HEK293T (cell line): Measurements from ENCODE around the gene GAPDHS.

Experiments
- CTCF ChIA-PET: fragments of 350-600 bp; formaldehyde crosslinking; extraction: SDS; loops from one replicate; lab custom pipeline; 2021; ENCODE audit warnings: antibody characterized with exemption, inconsistent platforms; lab: Yijun Ruan, JAX
- POLR2A ChIA-PET: fragments of 350-600 bp; formaldehyde crosslinking; extraction: SDS; loops from one replicate; lab custom pipeline; 2020; ENCODE audit warnings: antibody characterized with exemption, inconsistent platforms; lab: Yijun Ruan, JAX
- DNase-seq: peaks from one replicate; pipeline ENCODE4 v3.0.0; 2012; ENCODE audit warnings: mixed read lengths; ENCODE audit errors: extremely low spot score
- ARNT ChIP-seq: fragments of 450-650 bp; IDR thresholded peaks from 2 replicates; pipeline ENCODE4 v1.6.1; 2017; ENCODE audit warnings: mild to moderate bottlenecking
- BHLHE40 ChIP-seq: fragments of 450-650 bp; IDR thresholded peaks from 2 replicates; pipeline ENCODE4 v1.6.1; 2016; ENCODE audit warnings: mild to moderate bottlenecking, moderate library complexity, borderline replicate concordance
- CTBP1 ChIP-seq: fragments of 450-650 bp; IDR thresholded peaks from 2 replicates; pipeline ENCODE4 v1.6.1; 2016; ENCODE audit warnings: borderline replicate concordance
- ELF4 ChIP-seq: fragments of 450-650 bp; IDR thresholded peaks from 2 replicates; pipeline ENCODE4 v1.6.1; 2017; ENCODE audit warnings: antibody characterized with exemption
- FOXA1 ChIP-seq: fragments of 450-650 bp; IDR thresholded peaks from 2 replicates; pipeline ENCODE4 v1.6.1; 2016; ENCODE audit warnings: mild to moderate bottlenecking
- FOXK2 ChIP-seq: fragments of 450-650 bp; IDR thresholded peaks from 2 replicates; pipeline ENCODE4 v1.6.1; 2016; ENCODE audit warnings: mild to moderate bottlenecking
- FOXM1 ChIP-seq: fragments of 450-650 bp; IDR thresholded peaks from 2 replicates; pipeline ENCODE4 v1.6.1; 2017; ENCODE audit warnings: mild to moderate bottlenecking, borderline replicate concordance
- HDGF ChIP-seq: fragments of 450-650 bp; IDR thresholded peaks from 2 replicates; pipeline ENCODE4 v1.6.1; 2017; ENCODE audit warnings: antibody characterized with exemption, borderline replicate concordance
- L3MBTL2 ChIP-seq: fragments of 450-650 bp; conservative IDR thresholded peaks from 2 replicates; pipeline ENCODE4 v1.6.1; 2016; ENCODE audit warnings: mild to moderate bottlenecking
- LEF1 ChIP-seq: fragments of 450-650 bp; IDR thresholded peaks from 2 replicates; pipeline ENCODE4 v1.6.1; 2017; ENCODE audit warnings: mild to moderate bottlenecking, borderline replicate concordance
- NFRKB ChIP-seq: fragments of 450-650 bp; IDR thresholded peaks from 2 replicates; pipeline ENCODE4 v1.6.1; 2016; ENCODE audit warnings: mild to moderate bottlenecking, moderate library complexity
- PKNOX1 ChIP-seq: fragments of 450-650 bp; IDR thresholded peaks from 2 replicates; pipeline ENCODE4 v1.6.1; 2016
- SP1 ChIP-seq: fragments of 450-650 bp; IDR thresholded peaks from 2 replicates; pipeline ENCODE4 v1.6.1; 2017
- SUZ12 ChIP-seq: fragments of 450-650 bp; IDR thresholded peaks from 2 replicates; pipeline ENCODE4 v1.6.1; 2016; ENCODE audit warnings: mild to moderate bottlenecking
- TARDBP ChIP-seq: fragments of 450-650 bp; IDR thresholded peaks from 2 replicates; pipeline ENCODE4 v1.6.1; 2016
- ZNF384 ChIP-seq: fragments of 450-650 bp; IDR thresholded peaks from 2 replicates; pipeline ENCODE4 v1.6.1; 2016

GAPDHS gene

GRCh38 chr19:35507561-35507960 is 25.7 kb upstream of the GAPDHS start:
- POLR2A ChIA-PET: no interaction called here
- TF ChIP-seq CTBP1: no peak
- TF ChIP-seq FOXA1: no peak
- no peak for TF ChIP-seq L3MBTL2
- no peak for TF ChIP-seq BHLHE40
- no peak for TF ChIP-seq NFRKB
- no peak for TF ChIP-seq ELF4
- TF ChIP-seq SP1: no peak
- TF ChIP-seq FOXM1: no peak
- TF ChIP-seq ARNT: no peak
- no peak for TF ChIP-seq PKNOX1
- no peak for TF ChIP-seq FOXK2
- no peak for TF ChIP-seq TARDBP
- no peak for TF ChIP-seq ZNF384
- no peak for DNase-seq
- CTCF ChIA-PET: no interaction called here

- CTCF ChIA-PET: no interaction called here
- no peak for TF ChIP-seq L3MBTL2
- no peak for TF ChIP-seq BHLHE40
- TF ChIP-seq CTBP1: no peak
- no peak for TF ChIP-seq SP1
- TF ChIP-seq ZNF384: no peak
- no peak for TF ChIP-seq ARNT
- no peak for TF ChIP-seq HDGF
- no peak for TF ChIP-seq SUZ12
- TF ChIP-seq FOXA1: no peak
- TF ChIP-seq LEF1: no peak
- no peak for TF ChIP-seq TARDBP
- no peak for TF ChIP-seq ELF4
- POLR2A ChIA-PET: interaction anchor here (1.4 to 2.1 kb wide), 2 partner anchors 11 to 140 kb away, joined by 6 to 19 read pairs; partner anchors contain the start of gene COX6B1
- DNase-seq: no peak
Observed at GRCh38 chr19:35508129-35508528, 25.1 kb upstream of the GAPDHS start.

GRCh38 chr19:35509018-35509652 is 24.1 kb upstream of the GAPDHS start:
- POLR2A ChIA-PET: interaction anchor here (0.6 to 2.1 kb wide), 10 partner anchors 9 to 139 kb away, joined by 3 to 19 read pairs (median 4); partner anchors contain the start of gene COX6B1

GRCh38 chr19:35509861-35510625 is 23.2 kb upstream of the GAPDHS start:
- TF ChIP-seq HDGF (no peak), CTBP1 (no peak), NFRKB (peak; percentile 73), ELF4 (peak; percentile 3; the same call in 1 of the 2 replicates)
- ChIA-PET POLR2A (interaction anchor here (0.6 to 2.1 kb wide), 37 partner anchors 8 to 285 kb away, joined by 3 to 19 read pairs (median 4); partner anchors contain the start of genes COX6B1 and HAUS5), CTCF (interaction anchor here (1.0 to 1.2 kb wide), 8 partner anchors 8 to 157 kb away, joined by 3 to 7 read pairs (median 4); no protein-coding TSS in a partner anchor)
- peak; percentile 92 for DNase-seq

More at GRCh38 chr19:35509018-35509652, 24.1 kb upstream of the GAPDHS start:
- DNase-seq: peak; percentile 61
- peak; percentile 90 for TF ChIP-seq L3MBTL2
- no peak for TF ChIP-seq LEF1
- TF ChIP-seq SP1: no peak
- TF ChIP-seq ELF4: no peak
- TF ChIP-seq PKNOX1: no peak
- no peak for TF ChIP-seq CTBP1
- CTCF ChIA-PET: interaction anchor here (0.7 to 1.0 kb wide), 4 partner anchors 14 to 83 kb away, joined by 3 to 4 read pairs (median 3); no protein-coding TSS in a partner anchor

GRCh38 chr19:35510626-35510964 is 22.7 kb upstream of the GAPDHS start:
- DNase-seq: no peak
- ChIA-PET POLR2A (interaction anchor here (0.6 to 1.6 kb wide), 33 partner anchors 8 to 285 kb away, joined by 3 to 13 read pairs (median 4); partner anchors contain the start of genes COX6B1 and HAUS5), CTCF (interaction anchor here (0.9 to 1.2 kb wide), 9 partner anchors 8 to 157 kb away, joined by 3 to 7 read pairs (median 3); no protein-coding TSS in a partner anchor)
- TF ChIP-seq CTBP1: 0 out of 2 replicates have a peak, but pooled peaks have one; percentile 31
- TF ChIP-seq NFRKB: no peak

GRCh38 chr19:35511337-35511736 is 21.9 kb upstream of the GAPDHS start:
- POLR2A ChIA-PET: interaction anchor here (1.3 kb wide), 1 partner anchor 20 kb away, joined by 6 read pairs; no protein-coding TSS in a partner anchor
- CTCF ChIA-PET: interaction anchor here (0.9 to 1.1 kb wide), 2 partner anchors 24 to 37 kb away, joined by 3 read pairs; no protein-coding TSS in a partner anchor

More at GRCh38 chr19:35511337-35511736, 21.9 kb upstream of the GAPDHS start:
- DNase-seq: no peak
- no peak for TF ChIP-seq ELF4
- no peak for TF ChIP-seq BHLHE40
- no peak for TF ChIP-seq HDGF
- TF ChIP-seq FOXA1: no peak
- TF ChIP-seq FOXM1: no peak
- TF ChIP-seq SUZ12: no peak
- TF ChIP-seq L3MBTL2: no peak
- TF ChIP-seq TARDBP: no peak
- TF ChIP-seq PKNOX1: no peak
- no peak for TF ChIP-seq FOXK2
- TF ChIP-seq CTBP1: no peak
- no peak for TF ChIP-seq ZNF384
- no peak for TF ChIP-seq NFRKB
- no peak for TF ChIP-seq LEF1
